Measurements from ENCODE around the gene HTT.

- TF ChIP-seq CTCF (CRISPR knock-in tag; IDR thresholded peaks at IDR 0.05) (no peak), FOXA1 (IDR thresholded peaks at IDR 0.05) (no peak), FOXA1 (CRISPR knock-in tag; IDR thresholded peaks at IDR 0.05) (no peak), GRHL1 (CRISPR knock-in tag; conservative IDR thresholded peaks at IDR 0.05) (no peak), TARDBP (CRISPR knock-in tag; IDR thresholded peaks at IDR 0.05) (no peak), REST (IDR thresholded peaks at IDR 0.05; ENCODE audit: borderline replicate concordance in 1 of 2, low read depth in 1 of 2, low read length in 2 of 2) (no peak), PAWR (CRISPR knock-in tag; IDR thresholded peaks at IDR 0.05; ENCODE audit: borderline replicate concordance) (no peak)
These were observed 153.6 kb downstream of the HTT start for GRCh38 chr4:3227878-3228675.

Measured in HepG2 (cell line).